ENCODE data around the gene DDC. TPM values are rescaled to one million over a fixed set of nuclear protein-coding genes. Genes with fewer than 3 reads are reported as not detected.

DDC gene
- total and polyA plus RNA-seq, 2 donors (not counting 1 experiment from before 2014, with no cell fraction given): not detected

GRCh38 chr7:50542132-50542531, 23.1 kb downstream of the DDC start:
- Histone ChIP-seq H3K9me3 (ENCODE audit: control extremely low read depth in 1 of 3, control insufficient read depth in 2 of 3, insufficient read depth in 1 of 3, low read length in 2 of 3) (no peaks in the 10 kb centered on the region), H3K4me1 (ENCODE audit: control insufficient read depth in 2 of 2, insufficient read depth in 2 of 2, low read length in 2 of 2) (no peaks in the 10 kb centered on the region), H3K4me3 (ENCODE audit: control extremely low read depth in 1 of 5, extremely low read depth in 1 of 5, insufficient read depth in 1 of 5, low read depth in 2 of 5, low read length in 4 of 5) (no peak overlapping the region), H3K9ac (ENCODE audit: low read length) (no peak overlapping the region), H3K4me2 (replicated peaks; ENCODE audit: low read depth, low read length, poor library complexity, severe bottlenecking) (no peak overlapping the region), H2AFZ (ENCODE audit: insufficient read depth, low read depth, low read length, poor library complexity, severe bottlenecking) (no peak overlapping the region), H3K79me2 (ENCODE audit: control insufficient read depth, insufficient read depth, low read length) (no peaks in the 10 kb centered on the region), H4K20me1 (ENCODE audit: control insufficient read depth, insufficient read depth, low read length, poor library complexity, severe bottlenecking) (no peaks in the 10 kb centered on the region), H3K27ac (ENCODE audit: low read length in 2 of 2) (no peak overlapping the region), H3K27me3 (replicated peaks in 1 of 4; ENCODE audit: control extremely low read depth in 1 of 4, control insufficient read depth in 3 of 4, insufficient read depth in 4 of 4, low read length in 3 of 4) (no peaks in the 10 kb centered on the region), H3K36me3 (replicated peaks in 1 of 2; ENCODE audit: control extremely low read depth in 1 of 2, control insufficient read depth in 1 of 2, extremely low read depth in 1 of 2, insufficient read depth in 2 of 2, low read length in 1 of 2) (no peaks in the 10 kb centered on the region)
- CTCF ChIA-PET: no interaction called here
- 98% methylated on average over 8 of the region's 11 CpGs for WGBS (ENCODE audit: insufficient coverage)
- Mint-ChIP-seq H3K4me3 (no peak overlapping the region), H3K27ac (no peak overlapping the region), H3K27me3 (peaks cover 7% of the 10 kb centered on the region), H3K4me1 (no peaks in the 10 kb centered on the region), H3K9me3 (ENCODE audit: insufficient read depth) (no peaks in the 10 kb centered on the region)
- POLR2A ChIA-PET: no interaction called here
- intact Hi-C loops (cut with micrococcal nuclease): no loop called here
- TF ChIP-seq CTCF (IDR thresholded peaks at IDR 0.05): no peak
- TF ChIP-seq EZH2 (IDR thresholded peaks at IDR 0.05; ENCODE audit: borderline replicate concordance, insufficient read depth, low read depth, low read length, poor library complexity, severe bottlenecking): no peak
- no peak for DNase-seq
- ATAC-seq (ENCODE audit: low read depth): no peak

DNA sequence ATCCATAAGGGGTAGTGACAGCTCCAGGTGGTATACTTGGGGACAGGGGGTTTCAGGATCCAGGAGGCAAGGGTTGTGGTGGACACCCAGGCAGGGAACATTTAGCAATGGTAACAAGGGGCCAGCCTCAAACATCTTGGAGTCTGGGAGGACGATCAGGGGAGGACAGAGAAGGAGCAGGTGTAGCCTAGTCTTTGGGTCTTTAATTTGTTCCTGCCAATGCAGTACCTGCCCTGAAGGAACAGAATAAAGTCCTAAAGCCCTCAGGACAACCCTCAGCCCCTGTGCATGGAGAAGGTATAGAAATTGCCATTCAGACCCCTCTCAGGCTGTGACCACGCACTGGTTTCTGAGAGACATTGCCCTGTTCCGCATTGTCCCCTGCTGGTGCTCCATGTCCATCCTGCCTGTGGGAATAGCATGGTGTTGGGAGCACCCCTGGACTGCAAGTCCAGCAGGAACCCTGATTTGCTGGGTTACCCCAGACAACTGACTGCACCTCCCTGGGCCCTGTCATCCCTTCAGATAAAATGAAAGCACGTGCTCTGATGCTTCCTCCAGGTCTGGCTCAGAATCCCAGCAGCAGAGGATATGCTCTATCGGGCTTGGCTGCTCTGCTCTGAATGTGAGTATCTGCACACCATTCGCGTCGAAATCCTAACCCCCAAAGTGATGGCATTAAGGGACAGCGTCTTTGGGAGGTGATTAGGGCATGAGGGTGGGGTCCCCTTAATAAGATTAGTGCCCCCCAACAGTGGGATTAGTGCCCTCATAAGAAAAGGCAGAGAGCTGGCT, 24.2 kb downstream of the DDC start:
- no peak for DNase-seq
- Histone ChIP-seq H3K4me2 (replicated peaks; ENCODE audit: low read depth, low read length, poor library complexity, severe bottlenecking) (no peak overlapping the region), H2AFZ (ENCODE audit: insufficient read depth, low read depth, low read length, poor library complexity, severe bottlenecking) (no peak overlapping the region), H3K4me1 (ENCODE audit: control insufficient read depth in 2 of 2, insufficient read depth in 2 of 2, low read length in 2 of 2) (no peaks in the 10 kb centered on the region), H3K9me3 (ENCODE audit: control extremely low read depth in 1 of 3, control insufficient read depth in 2 of 3, insufficient read depth in 1 of 3, low read length in 2 of 3) (no peaks in the 10 kb centered on the region), H3K79me2 (ENCODE audit: control insufficient read depth, insufficient read depth, low read length) (no peaks in the 10 kb centered on the region), H3K9ac (ENCODE audit: low read length) (no peak overlapping the region), H3K27ac (ENCODE audit: low read length in 2 of 2) (no peak overlapping the region), H3K27me3 (replicated peaks in 1 of 4; ENCODE audit: control extremely low read depth in 1 of 4, control insufficient read depth in 3 of 4, insufficient read depth in 4 of 4, low read length in 3 of 4) (no peaks in the 10 kb centered on the region), H4K20me1 (ENCODE audit: control insufficient read depth, insufficient read depth, low read length, poor library complexity, severe bottlenecking) (no peaks in the 10 kb centered on the region), H3K36me3 (replicated peaks in 1 of 2; ENCODE audit: control extremely low read depth in 1 of 2, control insufficient read depth in 1 of 2, extremely low read depth in 1 of 2, insufficient read depth in 2 of 2, low read length in 1 of 2) (no peaks in the 10 kb centered on the region), H3K4me3 (ENCODE audit: control extremely low read depth in 1 of 5, extremely low read depth in 1 of 5, insufficient read depth in 1 of 5, low read depth in 2 of 5, low read length in 4 of 5) (no peak overlapping the region)
- no peak overlapping the region for H3K27ac Mint-ChIP-seq
- H3K4me1 Mint-ChIP-seq: no peaks in the 10 kb centered on the region
- no peak for TF ChIP-seq EZH2 (IDR thresholded peaks at IDR 0.05; ENCODE audit: borderline replicate concordance, insufficient read depth, low read depth, low read length, poor library complexity, severe bottlenecking)
- no peak for TF ChIP-seq CTCF (IDR thresholded peaks at IDR 0.05)
- H3K4me3 Mint-ChIP-seq: no peak overlapping the region
- no peak for ATAC-seq (ENCODE audit: low read depth)
- CTCF ChIA-PET: no interaction called here
- peaks cover 7% of the 10 kb centered on the region for H3K27me3 Mint-ChIP-seq
- POLR2A ChIA-PET: no interaction called here
- no peaks in the 10 kb centered on the region for H3K9me3 Mint-ChIP-seq (ENCODE audit: insufficient read depth)
- WGBS (ENCODE audit: insufficient coverage): 92% methylated on average over 8 of the region's 9 CpGs
- intact Hi-C loops (cut with micrococcal nuclease): no loop called here
